ENCODE measurements around the gene CLPTM1L. TPM values are rescaled to one million over a fixed set of nuclear protein-coding genes. Genes with fewer than 3 reads are reported as not detected.

Gene CLPTM1L
- polyA plus RNA-seq, 3 donors: 14.1 to 76.2 (median 35.0) TPM

GRCh38 chr5:1315709-1316587 is 29.0 kb downstream of the CLPTM1L start:
- H3K4me3 Mint-ChIP-seq: peak overlapping the region in 1 of 2 donors; percentile 59
- peaks cover 30 to 34% (median 32%) of the 10 kb centered on the region in 3 donors for H3K27me3 Mint-ChIP-seq (ENCODE audit: low read depth in 3 of 3)
- peaks cover 38 to 42% of the 10 kb centered on the region in 2 donors for H3K36me3 ChIP-seq (replicated peaks in 1 of 2; ENCODE audit: control insufficient read depth in 1 of 2, insufficient read depth in 2 of 2, low read length in 2 of 2)
- 29% methylated on average over 30 of the region's 33 CpGs for whole genome bisulfite sequencing (ENCODE audit: insufficient coverage)
- no peak overlapping the region for H3K4me3 ChIP-seq (replicated peaks in 1 of 3; ENCODE audit: low read depth in 2 of 3, low read length in 3 of 3)
- H3K27ac Mint-ChIP-seq: no peak overlapping the region
- intact Hi-C loops (cut with micrococcal nuclease): no loop called here
- H3K27ac ChIP-seq (ENCODE audit: low read depth in 1 of 2, low read length in 2 of 2): no peak overlapping the region
- no peaks in the 10 kb centered on the region for H3K79me2 ChIP-seq (ENCODE audit: insufficient read depth, low read length)
- TF ChIP-seq, protein P1, sequence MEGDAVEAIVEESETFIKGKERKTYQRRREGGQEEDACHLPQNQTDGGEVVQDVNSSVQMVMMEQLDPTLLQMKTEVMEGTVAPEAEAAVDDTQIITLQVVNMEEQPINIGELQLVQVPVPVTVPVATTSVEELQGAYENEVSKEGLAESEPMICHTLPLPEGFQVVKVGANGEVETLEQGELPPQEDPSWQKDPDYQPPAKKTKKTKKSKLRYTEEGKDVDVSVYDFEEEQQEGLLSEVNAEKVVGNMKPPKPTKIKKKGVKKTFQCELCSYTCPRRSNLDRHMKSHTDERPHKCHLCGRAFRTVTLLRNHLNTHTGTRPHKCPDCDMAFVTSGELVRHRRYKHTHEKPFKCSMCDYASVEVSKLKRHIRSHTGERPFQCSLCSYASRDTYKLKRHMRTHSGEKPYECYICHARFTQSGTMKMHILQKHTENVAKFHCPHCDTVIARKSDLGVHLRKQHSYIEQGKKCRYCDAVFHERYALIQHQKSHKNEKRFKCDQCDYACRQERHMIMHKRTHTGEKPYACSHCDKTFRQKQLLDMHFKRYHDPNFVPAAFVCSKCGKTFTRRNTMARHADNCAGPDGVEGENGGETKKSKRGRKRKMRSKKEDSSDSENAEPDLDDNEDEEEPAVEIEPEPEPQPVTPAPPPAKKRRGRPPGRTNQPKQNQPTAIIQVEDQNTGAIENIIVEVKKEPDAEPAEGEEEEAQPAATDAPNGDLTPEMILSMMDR (IDR thresholded peaks at IDR 0.05): no peak
- H3K4me1 ChIP-seq (ENCODE audit: control insufficient read depth in 1 of 2, insufficient read depth in 2 of 2, low read length in 2 of 2): peaks cover 28 to 38% of the 10 kb centered on the region in 2 donors
- no peak overlapping the region for H3K9ac ChIP-seq (ENCODE audit: insufficient read depth, low read length, poor library complexity, severe bottlenecking)
- peaks cover 37 to 46% of the 10 kb centered on the region in 2 donors for H3K36me3 Mint-ChIP-seq
- H3K4me2 ChIP-seq (replicated peaks; ENCODE audit: extremely low read depth, low read length, poor library complexity, severe bottlenecking): no peak overlapping the region
- peaks cover 41% of the 10 kb centered on the region for H3K4me1 Mint-ChIP-seq
- DNase-seq: no peak
- H3K9me3 Mint-ChIP-seq: peaks cover 3 to 12% (median 9%) of the 10 kb centered on the region in 7 donors
- no peak overlapping the region for H2AFZ ChIP-seq (ENCODE audit: insufficient read depth, low read depth, low read length, poor library complexity, severe bottlenecking)
- no peaks in the 10 kb centered on the region for H4K20me1 ChIP-seq (ENCODE audit: insufficient read depth, low read length)
- peaks cover 0 to 21% of the 10 kb centered on the region in 2 donors for H3K27me3 ChIP-seq (ENCODE audit: control insufficient read depth in 2 of 2, insufficient read depth in 2 of 2, low read length in 2 of 2)
- peaks cover 6 to 10% of the 10 kb centered on the region in 2 donors for H3K9me3 ChIP-seq (replicated peaks in 1 of 2; ENCODE audit: control insufficient read depth in 1 of 2, insufficient read depth in 1 of 2, low read length in 2 of 2)

DNA sequence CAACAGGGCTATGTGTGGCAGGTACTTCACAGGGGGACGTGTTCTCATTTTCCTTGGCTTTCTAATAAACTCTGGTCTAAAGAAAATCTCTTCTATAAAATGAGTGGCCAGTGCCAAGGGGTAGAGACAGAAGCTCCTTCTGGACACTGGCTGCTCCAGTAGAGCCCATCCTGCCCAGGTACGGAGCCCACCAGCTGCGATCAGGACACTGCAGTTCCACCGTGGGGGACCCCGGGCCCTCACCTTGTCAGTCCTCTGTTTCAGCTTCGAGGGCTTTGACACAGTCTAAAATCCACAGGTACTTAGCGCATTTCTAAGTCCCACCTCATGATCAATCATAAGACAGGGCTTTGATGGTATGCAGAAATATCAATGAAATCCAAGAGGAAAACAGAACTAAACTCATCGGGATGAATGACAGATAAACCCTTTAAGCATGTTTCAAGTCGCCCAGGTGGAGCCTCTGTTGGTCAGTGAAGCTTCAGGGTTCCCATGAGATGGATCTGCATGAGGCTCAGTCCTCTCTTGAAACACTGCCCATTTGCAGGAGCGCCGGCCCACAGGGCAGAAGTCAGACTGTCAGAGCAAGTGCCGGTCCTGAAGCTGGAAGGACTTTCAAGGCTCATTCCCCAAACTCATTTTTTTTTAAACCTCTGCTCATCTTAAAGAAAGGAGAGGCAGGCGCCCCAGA is 29.7 kb downstream of the CLPTM1L start:
- Histone ChIP-seq H3K27ac (ENCODE audit: low read depth in 1 of 2, low read length in 2 of 2) (no peak overlapping the region), H3K4me3 (replicated peaks in 1 of 3; ENCODE audit: low read depth in 2 of 3, low read length in 3 of 3) (no peak overlapping the region), H3K36me3 (replicated peaks in 1 of 2; ENCODE audit: control insufficient read depth in 1 of 2, insufficient read depth in 2 of 2, low read length in 2 of 2) (peaks cover 30 to 34% of the 10 kb centered on the region in 2 donors), H3K79me2 (ENCODE audit: insufficient read depth, low read length) (no peaks in the 10 kb centered on the region), H3K9me3 (replicated peaks in 1 of 2; ENCODE audit: control insufficient read depth in 1 of 2, insufficient read depth in 1 of 2, low read length in 2 of 2) (peaks cover 14 to 16% of the 10 kb centered on the region in 2 donors), H3K4me2 (replicated peaks; ENCODE audit: extremely low read depth, low read length, poor library complexity, severe bottlenecking) (no peak overlapping the region), H3K9ac (ENCODE audit: insufficient read depth, low read length, poor library complexity, severe bottlenecking) (no peak overlapping the region), H3K4me1 (ENCODE audit: control insufficient read depth in 1 of 2, insufficient read depth in 2 of 2, low read length in 2 of 2) (peaks cover 28 to 38% of the 10 kb centered on the region in 2 donors), H4K20me1 (ENCODE audit: insufficient read depth, low read length) (no peaks in the 10 kb centered on the region), H2AFZ (ENCODE audit: insufficient read depth, low read depth, low read length, poor library complexity, severe bottlenecking) (no peak overlapping the region), H3K27me3 (ENCODE audit: control insufficient read depth in 2 of 2, insufficient read depth in 2 of 2, low read length in 2 of 2) (peaks cover 0 to 24% of the 10 kb centered on the region in 2 donors)
- no peak for DNase-seq
- peaks cover 7 to 20% (median 17%) of the 10 kb centered on the region in 7 donors for H3K9me3 Mint-ChIP-seq
- intact Hi-C loops (cut with micrococcal nuclease): no loop called here
- peak overlapping the region in 1 of 2 donors; percentile 59 for H3K4me3 Mint-ChIP-seq
- 98% methylated on average over 6 of the region's 13 CpGs for WGBS (ENCODE audit: insufficient coverage)
- peaks cover 41% of the 10 kb centered on the region for H3K4me1 Mint-ChIP-seq
- peaks cover 32 to 38% of the 10 kb centered on the region in 2 donors for H3K36me3 Mint-ChIP-seq
- H3K27ac Mint-ChIP-seq: no peak overlapping the region
- TF ChIP-seq, protein P1 (IDR thresholded peaks at IDR 0.05): no peak
- H3K27me3 Mint-ChIP-seq (ENCODE audit: low read depth in 3 of 3): peaks cover 30 to 40% (median 33%) of the 10 kb centered on the region in 3 donors
